PFSK-1 (cell line): ENCODE results near the gene ZFYVE21.

ENCODE experiments used
- FOXP2 ChIP-seq: optimal IDR thresholded peaks from 2 replicates; pipeline ENCODE3; 2011; ENCODE audit warnings: borderline replicate concordance, control low read depth, inconsistent platforms; ENCODE audit not compliant: insufficient read depth; ENCODE audit errors: extremely low read length, extremely low read depth
- POLR2AphosphoS5 ChIP-seq: IDR thresholded peaks from 2 replicates; pipeline ENCODE4 v1.6.1; 2012; ENCODE audit warnings: low read depth, mild to moderate bottlenecking, control low read depth, low read length, moderate library complexity
- REST ChIP-seq, 2 experiments: IDR thresholded peaks; 2 replicates each; pipeline versions ENCODE4 v1.6.1 to v1.8.0; 2011 to 2012; ENCODE audit warnings: low read depth in 2 of 2, low read length in 2 of 2, control low read depth in 1 of 2, inconsistent platforms in 1 of 2, mild to moderate bottlenecking in 1 of 2, moderate library complexity in 1 of 2; ENCODE audit not compliant: insufficient read depth in 1 of 2
- SIN3A ChIP-seq: IDR thresholded peaks from 2 replicates; pipeline ENCODE4 v1.6.1; 2012; ENCODE audit warnings: mild to moderate bottlenecking, low read length, moderate library complexity, borderline replicate concordance; ENCODE audit not compliant: insufficient read depth
- TAF1 ChIP-seq: IDR thresholded peaks from 2 replicates; pipeline ENCODE4 v1.6.1; 2012; ENCODE audit warnings: low read length, control low read depth, borderline replicate concordance; ENCODE audit not compliant: insufficient read depth

The ZFYVE21 gene

GRCh38 chr14:103684871-103685270 is 30.7 kb upstream of the ZFYVE21 start:
- TF ChIP-seq REST (IDR thresholded peaks at IDR 0.05; ENCODE audit: insufficient read depth in 1 of 2, low read depth in 2 of 2, low read length in 2 of 2): no peak
- no peak for TF ChIP-seq FOXP2
- TF ChIP-seq SIN3A: no peak
- no peak for TF ChIP-seq TAF1
- TF ChIP-seq POLR2AphosphoS5: no peak

- TF ChIP-seq SIN3A (no peak), TAF1 (no peak), POLR2AphosphoS5 (no peak), FOXP2 (no peak), REST (IDR thresholded peaks at IDR 0.05; ENCODE audit: insufficient read depth in 1 of 2, low read depth in 2 of 2, low read length in 2 of 2) (no peak)
These were observed 30.1 kb upstream of the ZFYVE21 start for GRCh38 chr14:103685276-103686211.

- TF ChIP-seq POLR2AphosphoS5 (no peak), FOXP2 (no peak), SIN3A (no peak), REST (IDR thresholded peaks at IDR 0.05; ENCODE audit: insufficient read depth in 1 of 2, low read depth in 2 of 2, low read length in 2 of 2) (no peak), TAF1 (no peak)
These were observed 28.7 kb upstream of the ZFYVE21 start for GRCh38 chr14:103686831-103687485.

GRCh38 chr14:103687712-103688111 is 27.9 kb upstream of the ZFYVE21 start:
- TF ChIP-seq SIN3A (no peak), POLR2AphosphoS5 (no peak), TAF1 (no peak), FOXP2 (no peak), REST (IDR thresholded peaks at IDR 0.05; ENCODE audit: insufficient read depth in 1 of 2, low read depth in 2 of 2, low read length in 2 of 2) (no peak)
